GM12872 (cell line): ENCODE measurements around the gene SH3RF3.

Source experiments
- CTCF ChIP-seq: IDR thresholded peaks from 3 replicates; pipeline ENCODE4 v1.5.1; 2011; ENCODE audit warnings: low read depth, mild to moderate bottlenecking, low read length, moderate library complexity; ENCODE audit not compliant: insufficient read depth

SH3RF3 gene

DNA sequence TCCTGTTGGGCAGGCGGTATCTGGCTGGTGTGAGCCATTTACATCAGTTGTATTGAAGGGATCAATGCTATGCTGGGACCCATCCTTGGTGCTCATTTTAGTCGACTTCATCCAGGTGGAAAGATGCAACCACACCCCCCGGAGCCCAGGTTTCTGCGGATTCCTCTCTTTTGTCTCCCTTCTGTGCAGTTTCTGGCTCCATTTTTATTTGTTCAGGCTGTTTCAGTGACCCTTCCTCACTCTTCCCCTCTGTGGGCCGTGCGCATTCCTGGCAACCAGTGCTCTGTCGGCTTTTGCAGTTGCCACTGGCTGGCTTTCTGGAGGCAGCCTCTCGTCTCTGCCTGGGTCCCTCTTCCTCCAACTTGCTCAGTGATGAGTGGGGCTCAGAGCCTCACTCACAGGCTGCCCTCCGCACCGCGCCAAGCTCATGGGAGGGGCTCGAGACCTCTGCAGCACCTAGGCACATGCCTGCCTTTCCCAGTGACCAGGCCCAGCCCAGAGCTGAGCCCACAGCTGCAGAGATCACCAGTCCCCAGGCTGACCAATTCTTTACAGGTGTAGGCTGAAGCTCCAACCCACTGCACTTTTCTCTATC lies 12.1 kb downstream of the SH3RF3 start:
- TF ChIP-seq CTCF = no peak

DNA sequence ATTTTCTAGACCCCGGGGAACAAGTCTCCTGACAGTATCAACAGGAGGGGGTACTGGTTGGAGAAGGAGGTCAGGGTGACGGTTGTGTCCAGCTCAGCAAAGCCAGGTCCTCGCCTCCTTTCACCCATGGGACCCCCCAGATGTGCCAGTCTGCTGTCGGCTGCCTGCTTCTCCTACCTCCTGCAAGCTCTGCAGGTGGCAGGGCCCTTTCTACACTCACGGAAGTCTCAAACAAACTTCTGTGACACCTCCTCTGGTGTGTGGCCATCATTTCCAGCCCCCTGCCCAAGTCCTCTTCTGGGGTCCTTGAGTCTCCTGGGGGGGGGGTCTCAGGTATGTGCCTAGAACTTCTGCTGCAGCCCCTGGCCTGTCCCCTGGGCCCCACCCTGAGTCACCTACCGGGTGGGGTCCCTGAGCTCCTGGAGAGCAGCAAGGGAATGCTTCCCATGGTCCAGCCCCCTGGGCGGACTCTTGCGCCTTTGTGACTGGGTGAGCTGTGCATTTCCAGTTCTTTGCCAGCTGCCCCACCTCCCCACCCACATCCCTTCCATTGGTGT lies 12.8 kb downstream of the SH3RF3 start:
- no peak for TF ChIP-seq CTCF

DNA sequence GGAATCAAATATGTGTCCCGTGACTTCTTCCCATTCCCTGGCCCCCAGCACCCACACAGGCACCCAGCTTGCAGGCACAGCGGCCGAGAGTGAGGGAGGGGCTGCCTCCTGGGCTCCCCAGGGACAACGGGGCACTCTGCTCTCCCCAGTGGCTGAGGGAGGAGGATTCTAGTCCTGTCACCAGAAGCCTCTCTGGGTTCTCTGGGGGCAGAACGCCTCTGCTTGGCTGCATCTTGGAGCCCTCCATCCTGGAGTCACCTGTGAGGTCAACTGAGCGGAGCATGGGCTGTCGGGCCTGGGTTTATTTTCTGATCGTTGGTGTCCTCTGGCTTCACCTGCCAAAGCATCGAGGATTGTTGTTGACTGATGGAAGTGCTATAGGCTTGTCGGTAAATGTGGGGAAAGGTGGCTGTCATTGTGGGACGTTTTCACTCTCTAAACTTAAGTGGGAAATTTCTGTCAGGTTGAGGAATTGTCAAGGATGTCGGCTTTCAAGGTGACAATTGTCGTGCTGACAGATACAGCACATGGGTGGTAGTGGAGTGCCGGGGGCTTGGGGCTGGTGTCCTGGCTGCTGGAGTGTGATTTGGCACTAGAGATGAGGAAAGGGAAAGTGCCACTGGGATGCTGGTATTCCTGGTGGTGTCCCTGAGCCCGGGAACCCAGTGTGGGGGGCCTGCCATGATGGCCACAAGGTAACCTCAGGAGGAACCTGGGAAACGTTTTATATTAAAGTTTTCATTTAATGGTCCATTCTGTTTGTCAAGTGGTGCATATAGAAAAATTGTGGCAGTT lies 13.6 kb downstream of the SH3RF3 start:
- no peak for TF ChIP-seq CTCF

- TF ChIP-seq CTCF = no peak
These were observed 14.5 kb downstream of the SH3RF3 start for GRCh38 chr2:109143214-109144187.

GRCh38 chr2:109144271-109144670 lies 15.3 kb downstream of the SH3RF3 start:
- no peak for TF ChIP-seq CTCF

- no peak for TF ChIP-seq CTCF
These were observed 15.7 kb downstream of the SH3RF3 start for GRCh38 chr2:109144721-109145120.

DNA sequence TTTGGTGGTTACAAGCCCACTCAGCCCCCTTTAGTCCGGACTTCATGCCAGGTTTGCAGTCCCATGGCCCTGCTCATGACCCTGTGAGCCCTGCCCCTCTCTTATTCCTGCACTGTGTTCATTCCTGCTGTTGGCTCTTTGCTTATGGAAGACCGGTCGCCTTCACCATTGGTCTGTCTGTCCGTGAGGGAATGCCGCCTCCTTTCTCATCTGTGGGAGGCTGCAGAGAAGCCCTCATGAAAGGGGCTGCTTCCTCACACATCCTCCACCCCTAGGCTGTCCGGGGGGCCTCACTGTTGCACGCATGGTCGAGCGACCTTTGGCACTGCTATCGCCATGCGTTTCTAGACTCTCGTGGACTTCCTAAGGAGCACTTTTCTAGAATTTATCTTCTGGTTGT lies 16.3 kb downstream of the SH3RF3 start:
- no peak for TF ChIP-seq CTCF
